Type B pancreatic cell (in vitro differentiated cells): ENCODE data around the gene BNC2. TPM values are rescaled to one million over a fixed set of nuclear protein-coding genes. Genes with fewer than 3 reads are reported as not detected.
A peak's percentile ranks its signal among the peaks of the same experiment; 100 is the strongest.

ENCODE experiments used
- DNase-seq: peaks from one replicate; pipeline ENCODE4 v3.0.0; 2021; ENCODE audit warnings: mixed read lengths; ENCODE audit not compliant: unreplicated experiment; ENCODE audit errors: extremely low spot score
- H3K27ac Mint-ChIP-seq: 2 replicates; pipeline ENCODE4 v1.8.0; 2021; ENCODE audit warnings: mild to moderate bottlenecking, mixed read lengths
- H3K27me3 Mint-ChIP-seq: 2 replicates; pipeline ENCODE4 v1.8.0; 2021; ENCODE audit warnings: mixed read lengths
- H3K36me3 Mint-ChIP-seq: 2 replicates; pipeline ENCODE4 v1.8.0; 2021; ENCODE audit warnings: mixed read lengths
- H3K4me1 Mint-ChIP-seq: one replicate; pipeline ENCODE4 v1.8.0; 2021; ENCODE audit warnings: mixed read lengths; ENCODE audit not compliant: unreplicated experiment
- H3K4me3 Mint-ChIP-seq: 2 replicates; pipeline ENCODE4 v1.8.0; 2021; ENCODE audit warnings: mild to moderate bottlenecking, mixed read lengths
- H3K9me3 Mint-ChIP-seq: 2 replicates; pipeline ENCODE4 v1.8.0; 2021; ENCODE audit warnings: mixed read lengths
- CTCF ChIP-seq: fragments of 200-600 bp; sonication (generic); conservative IDR thresholded peaks from 2 replicates; pipeline ENCODE4 v1.5.0; 2021; ENCODE audit warnings: antibody characterized with exemption, mild to moderate bottlenecking
- total RNA-seq: library from RNA; stranded (reverse); gene quantifications from 2 replicates; pipeline ENCODE4 v1.2.1, GENCODE V29; 2021; ENCODE audit warnings: low replicate concordance

The BNC2 gene
- total RNA-seq, 1 donor from 2014 or later, result 80.9 TPM

DNA sequence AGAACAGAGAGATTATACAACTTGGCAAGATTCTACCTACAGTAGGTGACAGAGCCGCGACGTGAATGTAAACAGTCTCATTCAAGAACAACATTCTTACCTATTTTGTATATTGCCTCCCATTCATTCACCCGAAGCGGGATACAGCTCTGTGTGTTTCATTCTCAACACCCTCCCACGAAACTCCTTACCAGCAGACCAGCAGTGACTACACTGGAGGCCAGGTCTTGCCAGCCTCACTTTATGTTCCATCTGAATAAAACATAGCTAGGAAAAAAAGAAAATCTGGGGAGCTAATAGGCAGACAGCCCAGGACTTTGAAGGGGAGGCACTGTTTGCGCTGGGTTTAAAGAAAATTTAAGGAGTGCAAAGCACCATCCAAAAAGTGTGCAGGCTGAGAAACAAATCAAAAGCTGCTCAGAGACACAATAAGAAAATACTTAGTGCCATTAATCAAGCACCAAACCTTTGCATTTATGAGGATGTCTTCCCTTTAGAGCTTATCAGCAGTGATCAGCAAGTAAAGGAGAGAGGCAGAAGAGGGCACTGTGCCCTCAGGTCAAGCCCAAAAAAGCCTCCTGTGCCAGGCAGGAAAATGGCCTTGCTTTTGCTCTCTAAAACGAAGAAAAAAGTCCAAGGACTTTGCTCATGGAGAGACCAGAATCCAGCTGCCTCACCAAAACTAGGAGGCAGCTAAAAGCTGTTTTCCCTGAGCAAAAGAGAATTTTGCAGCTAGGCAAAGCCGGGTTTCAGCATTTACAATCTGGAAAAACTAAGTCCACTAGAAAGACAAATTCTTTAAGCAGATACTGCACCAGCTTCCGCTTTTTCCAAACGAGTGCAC lies 295.1 kb downstream of the BNC2 start:
- DNase-seq, result no peak
- H3K4me3 Mint-ChIP-seq, result no peak overlapping the region
- no peaks in the 10 kb centered on the region for H3K9me3 Mint-ChIP-seq
- no peak for TF ChIP-seq CTCF
- no peak overlapping the region for H3K27ac Mint-ChIP-seq
- peaks cover 8% of the 10 kb centered on the region for H3K36me3 Mint-ChIP-seq
- H3K27me3 Mint-ChIP-seq, result peaks cover 4% of the 10 kb centered on the region
- H3K4me1 Mint-ChIP-seq, result peaks cover 45% of the 10 kb centered on the region

DNA sequence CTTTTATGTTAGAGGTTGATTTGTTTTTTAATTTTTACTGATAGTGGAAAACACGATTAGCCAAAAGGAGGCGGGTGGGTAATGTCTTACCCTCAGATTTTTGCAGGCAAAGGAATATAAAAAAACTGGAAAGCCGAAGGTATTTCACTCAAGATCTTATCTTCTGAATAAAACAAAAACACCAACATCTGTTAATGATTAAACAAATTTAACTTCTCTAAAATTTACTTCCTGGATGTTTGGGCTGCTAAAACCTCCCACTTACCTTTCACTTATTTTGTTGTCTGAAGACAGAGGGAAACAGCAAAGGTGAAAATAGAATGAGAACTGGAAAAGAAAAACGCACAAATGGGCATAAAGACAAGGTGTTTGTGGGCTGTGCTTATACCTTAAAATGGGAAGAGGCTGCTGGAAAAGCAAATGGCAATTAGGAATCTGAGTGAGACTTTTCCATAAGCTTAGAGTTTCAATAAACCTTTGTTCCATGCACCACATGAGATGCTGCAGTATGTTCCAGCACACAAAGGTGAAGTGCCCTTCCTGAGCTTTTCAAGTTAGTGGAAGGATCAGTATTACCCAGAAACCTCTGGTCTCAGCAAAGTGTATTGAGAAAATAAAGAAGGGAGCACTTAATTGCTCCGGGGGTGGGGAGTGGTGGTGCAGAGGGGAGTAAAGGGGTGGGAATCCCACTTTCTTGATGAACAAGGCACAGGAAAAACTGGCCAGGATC lies 298.3 kb downstream of the BNC2 start:
- Mint-ChIP-seq H3K4me1 (peaks cover 51% of the 10 kb centered on the region), H3K9me3 (no peaks in the 10 kb centered on the region)

DNA sequence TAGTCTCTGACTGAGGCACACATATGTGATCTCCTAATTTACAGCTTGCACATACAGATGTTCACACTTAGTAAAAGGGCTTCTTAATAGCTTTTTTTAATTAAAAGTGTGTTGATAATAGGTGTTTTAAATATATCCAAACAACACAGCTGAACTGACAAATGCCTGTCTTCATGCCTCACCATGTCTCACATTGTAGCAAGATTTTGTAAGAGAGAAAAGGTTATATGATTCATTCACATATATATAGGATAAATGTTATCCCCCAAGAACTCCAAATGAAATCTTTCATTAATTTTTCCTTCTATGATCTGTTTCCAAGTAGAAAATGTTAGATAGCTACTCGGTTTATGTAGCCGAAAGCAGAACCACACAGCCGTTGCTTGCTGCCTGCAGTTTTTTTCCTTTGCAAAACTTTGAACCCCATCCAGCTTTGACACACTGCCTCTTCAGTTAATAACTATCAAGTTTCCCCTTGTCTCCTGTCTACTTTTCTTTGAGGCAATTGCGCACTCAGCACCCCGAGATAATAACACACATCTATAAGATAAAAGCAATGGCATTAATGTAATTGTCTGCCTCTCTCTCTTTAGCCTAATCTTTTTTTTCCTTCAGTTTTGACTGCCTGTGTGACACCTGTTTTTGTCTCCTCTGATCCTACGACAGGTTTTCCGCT lies 299.2 kb downstream of the BNC2 start:
- peaks cover 4% of the 10 kb centered on the region for H3K27me3 Mint-ChIP-seq
- H3K27ac Mint-ChIP-seq, result no peak overlapping the region
- no peak for TF ChIP-seq CTCF
- H3K36me3 Mint-ChIP-seq, result peaks cover 3% of the 10 kb centered on the region
- peak overlapping the region; percentile 14 for H3K4me3 Mint-ChIP-seq
- no peak for DNase-seq
- H3K4me1 Mint-ChIP-seq, result peaks cover 50% of the 10 kb centered on the region
- no peaks in the 10 kb centered on the region for H3K9me3 Mint-ChIP-seq

More for the DNA sequence above, 298.3 kb downstream of the BNC2 start:
- TF ChIP-seq CTCF, result no peak
- Mint-ChIP-seq H3K36me3 (peaks cover 3% of the 10 kb centered on the region), H3K27me3 (peaks cover 4% of the 10 kb centered on the region), H3K27ac (no peak overlapping the region), H3K4me3 (no peak overlapping the region)
- no peak for DNase-seq

DNA sequence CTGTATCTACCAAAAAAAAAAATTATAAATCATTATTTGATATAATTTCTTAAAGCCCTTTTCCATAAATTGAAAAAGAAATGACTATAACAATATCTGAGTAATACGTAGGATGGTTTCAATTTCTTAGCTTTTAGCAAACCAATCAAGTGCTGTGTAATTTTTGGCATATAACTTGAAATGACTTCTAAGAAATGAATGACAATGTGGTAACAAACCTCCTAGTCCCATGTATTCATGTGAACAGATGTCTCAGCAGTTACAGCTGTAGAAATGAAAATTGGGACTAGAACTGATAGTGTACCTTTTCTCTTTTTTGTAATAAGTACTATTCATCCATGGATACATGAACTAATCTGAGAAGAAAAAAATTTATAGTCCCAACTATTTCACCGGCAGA lies 307.0 kb downstream of the BNC2 start:
- Mint-ChIP-seq H3K36me3 (peaks cover 3% of the 10 kb centered on the region), H3K27me3 (no peaks in the 10 kb centered on the region), H3K4me1 (peaks cover 7% of the 10 kb centered on the region), H3K4me3 (no peak overlapping the region), H3K27ac (no peak overlapping the region), H3K9me3 (no peaks in the 10 kb centered on the region)
- TF ChIP-seq CTCF, result no peak
- DNase-seq, result no peak

DNA sequence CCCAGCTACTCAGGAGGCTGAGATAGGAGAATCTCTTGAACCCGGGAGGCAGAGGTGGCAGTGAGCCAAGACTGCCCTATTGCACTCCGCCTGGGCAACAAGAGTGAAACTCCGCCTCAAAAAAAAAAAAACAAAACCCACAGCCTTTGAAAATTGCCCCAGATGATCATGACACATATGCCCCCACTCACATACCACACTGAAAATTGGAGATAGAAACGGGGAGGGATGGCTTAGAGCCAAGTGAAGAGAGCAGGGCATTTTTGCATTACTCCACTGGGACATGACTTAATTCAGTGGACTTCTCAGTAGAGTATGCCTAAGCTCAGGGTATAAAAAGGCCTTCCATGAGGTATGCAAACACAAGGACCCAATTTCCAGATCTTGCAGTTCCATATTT lies 309.3 kb downstream of the BNC2 start:
- DNase-seq, result no peak
- no peak overlapping the region for H3K4me3 Mint-ChIP-seq
- H3K27me3 Mint-ChIP-seq, result no peaks in the 10 kb centered on the region
- TF ChIP-seq CTCF, result no peak
- H3K9me3 Mint-ChIP-seq, result no peaks in the 10 kb centered on the region
- H3K27ac Mint-ChIP-seq, result no peak overlapping the region
- H3K4me1 Mint-ChIP-seq, result peaks cover 5% of the 10 kb centered on the region
- peaks cover 3% of the 10 kb centered on the region for H3K36me3 Mint-ChIP-seq
